Colonic mucosa (tissue), 4 donors: ENCODE measurements around the gene OGFRL1. TPM values are rescaled to one million over a fixed set of nuclear protein-coding genes. Genes with fewer than 3 reads are reported as not detected.

Experiments used
- DNase-seq: peaks from one replicate; pipeline ENCODE4 v3.0.0-alpha.2; 2020
- H3K27ac ChIP-seq: fragments of 200-600 bp; one replicate; pipeline ENCODE4 v1.8.0; 2021
- H3K27me3 ChIP-seq: fragments of 200-600 bp; one replicate; pipeline ENCODE4 v1.8.0; 2021
- H3K36me3 ChIP-seq: fragments of 200-600 bp; one replicate; pipeline ENCODE4 v1.8.0; 2021
- H3K4me1 ChIP-seq: fragments of 200-600 bp; one replicate; pipeline ENCODE4 v1.8.0; 2021; ENCODE audit warnings: mild to moderate bottlenecking
- H3K4me3 ChIP-seq: fragments of 200-600 bp; one replicate; pipeline ENCODE4 v1.8.0; 2021
- H3K9ac ChIP-seq, 2 donors: one replicate each; pipeline ENCODE4 v1.7.0; 2013; ENCODE audit warnings: control low read depth in 2 of 2, low read depth in 2 of 2, low read length in 2 of 2
- H3K9me3 ChIP-seq: fragments of 200-600 bp; one replicate; pipeline ENCODE4 v1.8.0; 2021
- intact Hi-C: fragments of 100-400 bp; cut with DNase I; formaldehyde crosslinking; loops from one replicate; pipeline ENCODE4 v1.14.1; 2022
- total RNA-seq, 2 donors: library from RNA; stranded (reverse); fragmentation: NEBNext Ultra II Directional in 1 of 2; extraction: Animal tissue kit (Norgen Biotek cat#: 25700) in 1 of 2; gene quantifications; one replicate each; pipeline ENCODE4 v1.2.1, GENCODE V29; 2021
- TF ChIP-seq, protein P1 (sequence below): fragments of 200-600 bp; IDR thresholded peaks from one replicate; pipeline ENCODE4 v1.8.0; 2022; ENCODE audit warnings: antibody characterized with exemption, mild to moderate bottlenecking
- donor health status: healthy.
- donor health status: DM: no; HTN: no; CAD: no.
- donor health status: DM: no; HTN: no; CAD: no.

OGFRL1 gene
- total RNA-seq, 2 donors from 2014 or later, result 3.2 to 5.3 TPM

DNA sequence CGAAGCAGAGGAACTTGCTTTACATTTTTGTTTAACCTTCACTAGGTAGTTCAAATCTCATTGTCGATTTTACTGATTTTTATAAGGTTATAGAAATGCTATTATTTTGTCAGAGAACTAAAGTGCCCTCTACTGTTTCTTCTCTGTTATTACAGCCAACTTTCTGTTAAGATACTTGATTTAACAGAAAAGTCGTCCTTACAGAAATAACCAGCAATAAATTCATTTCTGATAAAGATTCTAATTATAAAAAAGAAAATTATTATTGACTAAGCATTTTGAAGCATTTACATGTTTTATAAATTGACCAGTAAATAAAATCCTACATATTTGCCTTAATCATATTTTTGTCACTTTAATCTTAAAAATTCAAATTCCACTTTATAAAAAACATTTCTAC, 60.8 kb downstream of the OGFRL1 start:
- H3K27ac ChIP-seq, result no peak overlapping the region
- TF ChIP-seq, protein P1, sequence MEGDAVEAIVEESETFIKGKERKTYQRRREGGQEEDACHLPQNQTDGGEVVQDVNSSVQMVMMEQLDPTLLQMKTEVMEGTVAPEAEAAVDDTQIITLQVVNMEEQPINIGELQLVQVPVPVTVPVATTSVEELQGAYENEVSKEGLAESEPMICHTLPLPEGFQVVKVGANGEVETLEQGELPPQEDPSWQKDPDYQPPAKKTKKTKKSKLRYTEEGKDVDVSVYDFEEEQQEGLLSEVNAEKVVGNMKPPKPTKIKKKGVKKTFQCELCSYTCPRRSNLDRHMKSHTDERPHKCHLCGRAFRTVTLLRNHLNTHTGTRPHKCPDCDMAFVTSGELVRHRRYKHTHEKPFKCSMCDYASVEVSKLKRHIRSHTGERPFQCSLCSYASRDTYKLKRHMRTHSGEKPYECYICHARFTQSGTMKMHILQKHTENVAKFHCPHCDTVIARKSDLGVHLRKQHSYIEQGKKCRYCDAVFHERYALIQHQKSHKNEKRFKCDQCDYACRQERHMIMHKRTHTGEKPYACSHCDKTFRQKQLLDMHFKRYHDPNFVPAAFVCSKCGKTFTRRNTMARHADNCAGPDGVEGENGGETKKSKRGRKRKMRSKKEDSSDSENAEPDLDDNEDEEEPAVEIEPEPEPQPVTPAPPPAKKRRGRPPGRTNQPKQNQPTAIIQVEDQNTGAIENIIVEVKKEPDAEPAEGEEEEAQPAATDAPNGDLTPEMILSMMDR, result peak; percentile 70
- no peaks in the 10 kb centered on the region for H3K27me3 ChIP-seq
- H3K4me3 ChIP-seq, result no peak overlapping the region
- no peaks in the 10 kb centered on the region for H3K4me1 ChIP-seq
- intact Hi-C loops, result no loop called here
- H3K9me3 ChIP-seq, result no peaks in the 10 kb centered on the region
- no peak overlapping the region for H3K9ac ChIP-seq
- H3K36me3 ChIP-seq, result no peaks in the 10 kb centered on the region
- DNase-seq, result no peak

DNA sequence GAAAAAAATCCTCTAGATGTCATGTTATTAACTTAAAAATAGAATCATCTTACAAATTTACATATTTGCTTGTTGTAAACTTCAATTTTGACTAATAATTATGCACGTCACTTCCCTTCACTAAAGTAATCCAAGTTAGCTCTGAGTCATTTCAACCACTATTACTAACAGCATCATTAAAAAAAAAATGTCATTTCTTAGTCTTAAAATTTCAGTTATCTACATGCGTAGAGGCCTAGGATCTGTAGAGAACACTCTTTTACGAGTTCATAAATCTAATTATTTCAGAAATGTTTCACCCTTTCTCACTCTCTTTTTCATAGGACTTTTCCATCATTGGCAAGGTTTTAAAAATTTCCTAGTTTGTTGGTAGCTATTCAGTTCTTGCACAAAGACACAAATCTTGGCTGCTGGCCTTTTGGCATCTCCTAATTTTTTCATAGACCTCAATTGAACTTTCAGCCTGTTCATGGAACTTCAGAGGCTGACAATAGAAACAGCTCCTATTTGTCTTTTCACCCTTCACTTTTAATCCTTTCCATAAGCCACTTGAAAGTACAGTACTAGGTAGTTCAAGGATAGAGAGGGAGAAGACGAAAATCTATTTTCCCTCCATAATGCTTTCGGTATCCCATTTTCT, 61.5 kb downstream of the OGFRL1 start:
- Histone ChIP-seq H3K27ac (no peak overlapping the region), H3K4me1 (no peaks in the 10 kb centered on the region), H3K27me3 (no peaks in the 10 kb centered on the region), H3K9ac (no peak overlapping the region), H3K9me3 (no peaks in the 10 kb centered on the region), H3K4me3 (no peak overlapping the region), H3K36me3 (no peaks in the 10 kb centered on the region)
- intact Hi-C loops, result no loop called here
- TF ChIP-seq, protein P1, result no peak
- no peak for DNase-seq

DNA sequence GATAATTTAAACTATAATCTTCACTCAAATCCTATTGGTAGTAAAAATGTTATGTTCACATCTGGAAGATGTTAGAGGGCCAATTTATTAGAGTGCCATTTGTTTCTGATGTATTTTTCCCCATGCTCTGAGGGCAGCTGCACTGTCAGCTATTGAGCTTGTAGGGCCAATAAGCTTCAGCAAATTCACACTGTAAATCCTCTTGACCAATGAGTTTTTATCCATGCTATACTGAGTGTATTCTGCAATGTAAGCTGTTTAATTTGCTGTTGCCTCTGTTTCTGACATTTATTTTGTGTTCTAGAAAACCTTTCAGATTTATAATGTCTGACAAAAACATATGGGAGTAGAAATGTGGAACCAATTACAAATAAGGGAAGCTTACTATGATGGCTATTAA, 62.6 kb downstream of the OGFRL1 start:
- H3K36me3 ChIP-seq, result no peaks in the 10 kb centered on the region
- no peak for DNase-seq
- no peaks in the 10 kb centered on the region for H3K27me3 ChIP-seq
- H3K4me1 ChIP-seq, result no peaks in the 10 kb centered on the region
- H3K27ac ChIP-seq, result no peak overlapping the region
- TF ChIP-seq, protein P1, result no peak
- H3K9me3 ChIP-seq, result no peaks in the 10 kb centered on the region
- no peak overlapping the region for H3K9ac ChIP-seq
- H3K4me3 ChIP-seq, result no peak overlapping the region
- intact Hi-C loops, result no loop called here
